Measurements from ENCODE around the gene TRIM9.

TRIM9 gene

GRCh38 chr14:51074701-51075385 lies 20.1 kb downstream of the TRIM9 start:
- H3K9ac ChIP-seq (ENCODE audit: low read depth, low read length): no peak overlapping the region
- no peaks in the 10 kb centered on the region for H3K27me3 ChIP-seq (ENCODE audit: insufficient read depth, low read length)
- no peaks in the 10 kb centered on the region for H3K4me1 ChIP-seq (ENCODE audit: insufficient read depth, low read length)
- no peaks in the 10 kb centered on the region for H3K9me3 ChIP-seq (ENCODE audit: insufficient read depth, low read depth, low read length)
- H3K4me3 ChIP-seq (ENCODE audit: low read length): no peak overlapping the region
- 94% methylated on average over 6 of the region's 8 CpGs for WGBS
- H3K36me3 ChIP-seq (ENCODE audit: insufficient read depth, low read length): no peaks in the 10 kb centered on the region
- H3K27ac ChIP-seq (ENCODE audit: low read depth, low read length): no peak overlapping the region

GRCh38 chr14:51073731-51074130 lies 21.2 kb downstream of the TRIM9 start:
- no peak overlapping the region for H3K9ac ChIP-seq (ENCODE audit: low read depth, low read length)
- WGBS: 83% methylated on average over 2 of the region's 2 CpGs
- no peaks in the 10 kb centered on the region for H3K36me3 ChIP-seq (ENCODE audit: insufficient read depth, low read length)
- no peaks in the 10 kb centered on the region for H3K4me1 ChIP-seq (ENCODE audit: insufficient read depth, low read length)
- H3K9me3 ChIP-seq (ENCODE audit: insufficient read depth, low read depth, low read length): no peaks in the 10 kb centered on the region
- H3K4me3 ChIP-seq (ENCODE audit: low read length): no peak overlapping the region
- H3K27ac ChIP-seq (ENCODE audit: low read depth, low read length): no peak overlapping the region
- H3K27me3 ChIP-seq (ENCODE audit: insufficient read depth, low read length): no peaks in the 10 kb centered on the region

- Histone ChIP-seq H3K9me3 (ENCODE audit: insufficient read depth, low read depth, low read length) (no peaks in the 10 kb centered on the region), H3K27me3 (ENCODE audit: insufficient read depth, low read length) (no peaks in the 10 kb centered on the region), H3K36me3 (ENCODE audit: insufficient read depth, low read length) (no peaks in the 10 kb centered on the region), H3K4me3 (ENCODE audit: low read length) (no peak overlapping the region), H3K4me1 (ENCODE audit: insufficient read depth, low read length) (no peaks in the 10 kb centered on the region), H3K9ac (ENCODE audit: low read depth, low read length) (no peak overlapping the region), H3K27ac (ENCODE audit: low read depth, low read length) (no peak overlapping the region)
Observed at GRCh38 chr14:51072976-51073375, 21.9 kb downstream of the TRIM9 start.

GRCh38 chr14:51071857-51072256 lies 23.0 kb downstream of the TRIM9 start:
- Histone ChIP-seq H3K9me3 (ENCODE audit: insufficient read depth, low read depth, low read length) (no peaks in the 10 kb centered on the region), H3K9ac (ENCODE audit: low read depth, low read length) (no peak overlapping the region), H3K4me3 (ENCODE audit: low read length) (no peak overlapping the region), H3K27me3 (ENCODE audit: insufficient read depth, low read length) (no peaks in the 10 kb centered on the region), H3K36me3 (ENCODE audit: insufficient read depth, low read length) (no peaks in the 10 kb centered on the region), H3K27ac (ENCODE audit: low read depth, low read length) (no peak overlapping the region), H3K4me1 (ENCODE audit: insufficient read depth, low read length) (no peaks in the 10 kb centered on the region)
- 92% methylated on average over 5 of the region's 5 CpGs for WGBS

GRCh38 chr14:51070726-51071125 lies 24.2 kb downstream of the TRIM9 start:
- no peaks in the 10 kb centered on the region for H3K36me3 ChIP-seq (ENCODE audit: insufficient read depth, low read length)
- H3K9me3 ChIP-seq (ENCODE audit: insufficient read depth, low read depth, low read length): no peaks in the 10 kb centered on the region
- H3K9ac ChIP-seq (ENCODE audit: low read depth, low read length): no peak overlapping the region
- H3K4me3 ChIP-seq (ENCODE audit: low read length): no peak overlapping the region
- H3K27ac ChIP-seq (ENCODE audit: low read depth, low read length): no peak overlapping the region
- no peaks in the 10 kb centered on the region for H3K27me3 ChIP-seq (ENCODE audit: insufficient read depth, low read length)
- no peaks in the 10 kb centered on the region for H3K4me1 ChIP-seq (ENCODE audit: insufficient read depth, low read length)
- 92% methylated on average over 4 of the region's 4 CpGs for WGBS

- no peaks in the 10 kb centered on the region for H3K27me3 ChIP-seq (ENCODE audit: insufficient read depth, low read length)
- H3K27ac ChIP-seq (ENCODE audit: low read depth, low read length): no peak overlapping the region
- no peaks in the 10 kb centered on the region for H3K9me3 ChIP-seq (ENCODE audit: insufficient read depth, low read depth, low read length)
- no peaks in the 10 kb centered on the region for H3K4me1 ChIP-seq (ENCODE audit: insufficient read depth, low read length)
- H3K4me3 ChIP-seq (ENCODE audit: low read length): no peak overlapping the region
- no peaks in the 10 kb centered on the region for H3K36me3 ChIP-seq (ENCODE audit: insufficient read depth, low read length)
- H3K9ac ChIP-seq (ENCODE audit: low read depth, low read length): no peak overlapping the region
Observed at GRCh38 chr14:51069055-51069454, 25.9 kb downstream of the TRIM9 start.

GRCh38 chr14:51068268-51068667 lies 26.6 kb downstream of the TRIM9 start:
- H3K27me3 ChIP-seq (ENCODE audit: insufficient read depth, low read length): no peaks in the 10 kb centered on the region
- H3K9ac ChIP-seq (ENCODE audit: low read depth, low read length): no peak overlapping the region
- no peak overlapping the region for H3K4me3 ChIP-seq (ENCODE audit: low read length)
- no peaks in the 10 kb centered on the region for H3K36me3 ChIP-seq (ENCODE audit: insufficient read depth, low read length)
- no peak overlapping the region for H3K27ac ChIP-seq (ENCODE audit: low read depth, low read length)
- no peaks in the 10 kb centered on the region; the same call in 1 of the 2 replicates for H3K9me3 ChIP-seq (ENCODE audit: insufficient read depth, low read depth, low read length)
- no peaks in the 10 kb centered on the region for H3K4me1 ChIP-seq (ENCODE audit: insufficient read depth, low read length)
- WGBS: 87% methylated on average over 2 of the region's 2 CpGs

- Histone ChIP-seq H3K27ac (ENCODE audit: low read depth, low read length) (no peak overlapping the region), H3K9ac (ENCODE audit: low read depth, low read length) (no peak overlapping the region), H3K36me3 (ENCODE audit: insufficient read depth, low read length) (no peaks in the 10 kb centered on the region), H3K9me3 (ENCODE audit: insufficient read depth, low read depth, low read length) (no peaks in the 10 kb centered on the region; the same call in 1 of the 2 replicates), H3K4me1 (ENCODE audit: insufficient read depth, low read length) (no peaks in the 10 kb centered on the region), H3K27me3 (ENCODE audit: insufficient read depth, low read length) (no peaks in the 10 kb centered on the region), H3K4me3 (ENCODE audit: low read length) (no peak overlapping the region)
- WGBS: 80% methylated on average over 4 of the region's 4 CpGs
Observed at GRCh38 chr14:51067295-51067694, 27.6 kb downstream of the TRIM9 start.

GRCh38 chr14:51066576-51066975 lies 28.3 kb downstream of the TRIM9 start:
- no peak overlapping the region for H3K4me3 ChIP-seq (ENCODE audit: low read length)
- no peaks in the 10 kb centered on the region; the same call in 1 of the 2 replicates for H3K9me3 ChIP-seq (ENCODE audit: insufficient read depth, low read depth, low read length)
- H3K27me3 ChIP-seq (ENCODE audit: insufficient read depth, low read length): no peaks in the 10 kb centered on the region
- H3K27ac ChIP-seq (ENCODE audit: low read depth, low read length): no peak overlapping the region
- WGBS: 93% methylated on average over 7 of the region's 8 CpGs
- H3K9ac ChIP-seq (ENCODE audit: low read depth, low read length): no peak overlapping the region
- H3K4me1 ChIP-seq (ENCODE audit: insufficient read depth, low read length): no peaks in the 10 kb centered on the region
- H3K36me3 ChIP-seq (ENCODE audit: insufficient read depth, low read length): no peaks in the 10 kb centered on the region

- Histone ChIP-seq H3K36me3 (ENCODE audit: insufficient read depth, low read length) (no peaks in the 10 kb centered on the region), H3K27ac (ENCODE audit: low read depth, low read length) (no peak overlapping the region), H3K4me3 (ENCODE audit: low read length) (no peak overlapping the region), H3K9ac (ENCODE audit: low read depth, low read length) (no peak overlapping the region), H3K9me3 (ENCODE audit: insufficient read depth, low read depth, low read length) (no peaks in the 10 kb centered on the region; the same call in 1 of the 2 replicates), H3K4me1 (ENCODE audit: insufficient read depth, low read length) (no peaks in the 10 kb centered on the region), H3K27me3 (ENCODE audit: insufficient read depth, low read length) (no peaks in the 10 kb centered on the region)
- 94% methylated on average over 2 of the region's 2 CpGs for WGBS
Observed at GRCh38 chr14:51059032-51059431, 35.9 kb downstream of the TRIM9 start.

GRCh38 chr14:51058382-51058781 lies 36.5 kb downstream of the TRIM9 start:
- no peak overlapping the region for H3K27ac ChIP-seq (ENCODE audit: low read depth, low read length)
- no peaks in the 10 kb centered on the region for H3K4me1 ChIP-seq (ENCODE audit: insufficient read depth, low read length)
- H3K9ac ChIP-seq (ENCODE audit: low read depth, low read length): no peak overlapping the region
- H3K27me3 ChIP-seq (ENCODE audit: insufficient read depth, low read length): no peaks in the 10 kb centered on the region
- H3K9me3 ChIP-seq (ENCODE audit: insufficient read depth, low read depth, low read length): no peaks in the 10 kb centered on the region; the same call in 1 of the 2 replicates
- no peaks in the 10 kb centered on the region for H3K36me3 ChIP-seq (ENCODE audit: insufficient read depth, low read length)
- over 99% methylated on average over 4 of the region's 4 CpGs for WGBS
- H3K4me3 ChIP-seq (ENCODE audit: low read length): no peak overlapping the region

GRCh38 chr14:51056421-51056820 lies 38.5 kb downstream of the TRIM9 start:
- H3K27me3 ChIP-seq (ENCODE audit: insufficient read depth, low read length): no peaks in the 10 kb centered on the region
- no peaks in the 10 kb centered on the region for H3K9me3 ChIP-seq (ENCODE audit: insufficient read depth, low read depth, low read length)
- H3K9ac ChIP-seq (ENCODE audit: low read depth, low read length): no peak overlapping the region
- H3K4me1 ChIP-seq (ENCODE audit: insufficient read depth, low read length): no peaks in the 10 kb centered on the region
- H3K36me3 ChIP-seq (ENCODE audit: insufficient read depth, low read length): no peaks in the 10 kb centered on the region
- no peak overlapping the region for H3K27ac ChIP-seq (ENCODE audit: low read depth, low read length)
- H3K4me3 ChIP-seq (ENCODE audit: low read length): no peak overlapping the region
